ENCODE results near the gene MAP3K7. TPM values are rescaled to one million over a fixed set of nuclear protein-coding genes. Genes with fewer than 3 reads are reported as not detected.
"Not testable (repeated sequence)": the region's sequence is repeated elsewhere in the genome, so short reads cannot be mapped to it uniquely, and the experiment has no call there.

MAP3K7 gene
- total RNA-seq, 2 experiments from 2014 or later = 22.5 to 24.6 TPM

GRCh38 chr6:90586546-90586835, 381 bp downstream of the MAP3K7 start:
- H3K27me3 Mint-ChIP-seq = peaks cover 21% of the 10 kb centered on the region
- H3K9me3 Mint-ChIP-seq = no peaks in the 10 kb centered on the region
- H3K36me3 Mint-ChIP-seq = peaks cover 6% of the 10 kb centered on the region
- H3K4me3 Mint-ChIP-seq = peak overlapping the region; percentile 98
- peaks cover 48% of the 10 kb centered on the region for H3K4me1 Mint-ChIP-seq
- peak overlapping the region; percentile 99 for H3K27ac Mint-ChIP-seq
- peak; percentile 46 for DNase-seq

- Mint-ChIP-seq H3K27ac (peak overlapping the region; percentile 45), H3K4me3 (peak overlapping the region; percentile 98), H3K27me3 (peaks cover 14% of the 10 kb centered on the region), H3K36me3 (peaks cover 6% of the 10 kb centered on the region), H3K4me1 (peaks cover 52% of the 10 kb centered on the region), H3K9me3 (no peaks in the 10 kb centered on the region)
- no peak for DNase-seq
Observed at GRCh38 chr6:90584636-90585255, 2.1 kb downstream of the MAP3K7 start.

- Mint-ChIP-seq H3K4me3 (peak overlapping the region; percentile 51), H3K4me1 (peaks cover 52% of the 10 kb centered on the region), H3K27me3 (peaks cover 9% of the 10 kb centered on the region), H3K9me3 (no peaks in the 10 kb centered on the region), H3K36me3 (peaks cover 6% of the 10 kb centered on the region), H3K27ac (peak overlapping the region; percentile 66)
- no peak for DNase-seq
Observed at GRCh38 chr6:90583836-90584481, 2.9 kb downstream of the MAP3K7 start.

GRCh38 chr6:90583179-90583835, 3.6 kb downstream of the MAP3K7 start:
- peaks cover 2% of the 10 kb centered on the region for H3K27me3 Mint-ChIP-seq
- no peak for DNase-seq
- peaks cover 6% of the 10 kb centered on the region for H3K36me3 Mint-ChIP-seq
- H3K4me1 Mint-ChIP-seq = peaks cover 50% of the 10 kb centered on the region
- H3K27ac Mint-ChIP-seq = peak overlapping the region; percentile 66
- peak overlapping the region; percentile 46 for H3K4me3 Mint-ChIP-seq
- H3K9me3 Mint-ChIP-seq = no peaks in the 10 kb centered on the region

- no peak overlapping the region for H3K4me3 Mint-ChIP-seq
- H3K4me1 Mint-ChIP-seq = peaks cover 41% of the 10 kb centered on the region
Observed at GRCh38 chr6:90581146-90581545, 5.7 kb downstream of the MAP3K7 start.

GRCh38 chr6:90578894-90579549, 7.8 kb downstream of the MAP3K7 start:
- peaks cover 8% of the 10 kb centered on the region for H3K36me3 Mint-ChIP-seq
- H3K4me1 Mint-ChIP-seq = peaks cover 25% of the 10 kb centered on the region
- DNase-seq = no peak
- no peak overlapping the region for H3K27ac Mint-ChIP-seq
- H3K9me3 Mint-ChIP-seq = no peaks in the 10 kb centered on the region
- H3K4me3 Mint-ChIP-seq = no peak overlapping the region
- no peaks in the 10 kb centered on the region for H3K27me3 Mint-ChIP-seq

More at GRCh38 chr6:90581146-90581545, 5.7 kb downstream of the MAP3K7 start:
- no peak for DNase-seq
- Mint-ChIP-seq H3K27ac (no peak overlapping the region), H3K9me3 (no peaks in the 10 kb centered on the region), H3K27me3 (no peaks in the 10 kb centered on the region), H3K36me3 (peaks cover 8% of the 10 kb centered on the region)

GRCh38 chr6:90575267-90575666, 11.6 kb downstream of the MAP3K7 start:
- H3K27me3 Mint-ChIP-seq = no peaks in the 10 kb centered on the region

GRCh38 chr6:90574610-90575009, 12.3 kb downstream of the MAP3K7 start:
- peaks cover 4% of the 10 kb centered on the region for H3K4me1 Mint-ChIP-seq
- DNase-seq = no peak
- no peaks in the 10 kb centered on the region for H3K27me3 Mint-ChIP-seq
- no peak overlapping the region for H3K4me3 Mint-ChIP-seq
- peaks cover 11% of the 10 kb centered on the region for H3K36me3 Mint-ChIP-seq
- no peak overlapping the region for H3K27ac Mint-ChIP-seq
- no peaks in the 10 kb centered on the region for H3K9me3 Mint-ChIP-seq

More at GRCh38 chr6:90575267-90575666, 11.6 kb downstream of the MAP3K7 start:
- peaks cover 9% of the 10 kb centered on the region for H3K36me3 Mint-ChIP-seq
- peaks cover 4% of the 10 kb centered on the region for H3K4me1 Mint-ChIP-seq
- no peak overlapping the region for H3K4me3 Mint-ChIP-seq
- no peak for DNase-seq
- no peaks in the 10 kb centered on the region for H3K9me3 Mint-ChIP-seq
- no peak overlapping the region for H3K27ac Mint-ChIP-seq

GRCh38 chr6:90573624-90574023, 13.2 kb downstream of the MAP3K7 start:
- no peak overlapping the region for H3K4me3 Mint-ChIP-seq
- H3K4me1 Mint-ChIP-seq = peaks cover 6% of the 10 kb centered on the region
- H3K36me3 Mint-ChIP-seq = peaks cover 18% of the 10 kb centered on the region
- no peaks in the 10 kb centered on the region for H3K9me3 Mint-ChIP-seq
- H3K27me3 Mint-ChIP-seq = no peaks in the 10 kb centered on the region
- no peak for DNase-seq
- H3K27ac Mint-ChIP-seq = no peak overlapping the region

- H3K27me3 Mint-ChIP-seq = no peaks in the 10 kb centered on the region
- H3K36me3 Mint-ChIP-seq = peaks cover 21% of the 10 kb centered on the region
- no peak overlapping the region for H3K4me3 Mint-ChIP-seq
- H3K9me3 Mint-ChIP-seq = no peaks in the 10 kb centered on the region
- no peak for DNase-seq
- H3K4me1 Mint-ChIP-seq = peaks cover 6% of the 10 kb centered on the region
- H3K27ac Mint-ChIP-seq = no peak overlapping the region
Observed at GRCh38 chr6:90572856-90573255, 14.0 kb downstream of the MAP3K7 start.

GRCh38 chr6:90569223-90569622, 17.6 kb downstream of the MAP3K7 start:
- DNase-seq = no peak
- peaks cover 11% of the 10 kb centered on the region for H3K4me1 Mint-ChIP-seq
- no peak overlapping the region for H3K27ac Mint-ChIP-seq
- no peaks in the 10 kb centered on the region for H3K27me3 Mint-ChIP-seq
- H3K9me3 Mint-ChIP-seq = peaks cover 2% of the 10 kb centered on the region
- H3K36me3 Mint-ChIP-seq = peaks cover 48% of the 10 kb centered on the region
- H3K4me3 Mint-ChIP-seq = no peak overlapping the region

- H3K4me1 Mint-ChIP-seq = peaks cover 24% of the 10 kb centered on the region
- H3K27ac Mint-ChIP-seq, DNase-seq, H3K4me3 Mint-ChIP-seq, H3K9me3 Mint-ChIP-seq, H3K27me3 Mint-ChIP-seq: not testable (repeated sequence)
- peaks cover 63% of the 10 kb centered on the region for H3K36me3 Mint-ChIP-seq
Observed at GRCh38 chr6:90567682-90568081, 19.2 kb downstream of the MAP3K7 start.

GRCh38 chr6:90562341-90562740, 24.5 kb downstream of the MAP3K7 start:
- not testable (repeated sequence) for H3K4me3 Mint-ChIP-seq, H3K27ac Mint-ChIP-seq, DNase-seq, H3K9me3 Mint-ChIP-seq, H3K27me3 Mint-ChIP-seq
- Mint-ChIP-seq H3K4me1 (peaks cover 26% of the 10 kb centered on the region), H3K36me3 (peaks cover 55% of the 10 kb centered on the region)

- no peak overlapping the region for H3K27ac Mint-ChIP-seq
- peaks cover 40% of the 10 kb centered on the region for H3K36me3 Mint-ChIP-seq
- no peaks in the 10 kb centered on the region for H3K9me3 Mint-ChIP-seq
- no peak overlapping the region for H3K4me3 Mint-ChIP-seq
- DNase-seq = no peak
- peaks cover 22% of the 10 kb centered on the region for H3K4me1 Mint-ChIP-seq
- H3K27me3 Mint-ChIP-seq = no peaks in the 10 kb centered on the region
Observed at GRCh38 chr6:90559931-90560330, 26.9 kb downstream of the MAP3K7 start.

- Mint-ChIP-seq H3K4me1 (peaks cover 2% of the 10 kb centered on the region), H3K4me3 (no peak overlapping the region), H3K36me3 (peaks cover 15% of the 10 kb centered on the region)
Observed at GRCh38 chr6:90557006-90557405, 29.9 kb downstream of the MAP3K7 start.

More at GRCh38 chr6:90557006-90557405, 29.9 kb downstream of the MAP3K7 start:
- Mint-ChIP-seq H3K27me3 (no peaks in the 10 kb centered on the region), H3K27ac (no peak overlapping the region), H3K9me3 (no peaks in the 10 kb centered on the region)
- DNase-seq = no peak
